IMR-90 (cell line): ENCODE measurements around the gene FOXL3. TPM values are rescaled to one million over a fixed set of nuclear protein-coding genes. Genes with fewer than 3 reads are reported as not detected.

Source experiments
- ATAC-seq: fragments of 200-7000 bp; cut with Tn5 transposase; 2 replicates; pipeline ENCODE4 v1.9.1; 2020; ENCODE audit warnings: low read depth, mild to moderate bottlenecking, moderate library complexity
- BruUV-seq: library from RNA; stranded (reverse); fragments of 400-500 nt; replicated peaks from 2 replicates; lab custom pipeline; 2021; lab: Mats Ljungman, UMichigan
- CTCF ChIA-PET: fragments of 300-600 bp; formaldehyde crosslinking; extraction: SDS; loops from one replicate; lab custom pipeline; 2021; ENCODE audit warnings: antibody characterized with exemption; lab: Yijun Ruan, JAX
- POLR2A ChIA-PET: fragments of 300-600 bp; sonication (Branson Sonifier 250); formaldehyde crosslinking; loops from one replicate; lab custom pipeline; 2022; ENCODE audit warnings: antibody characterized with exemption; ENCODE audit not compliant: unreplicated experiment; lab: Charles Lee
- DNase-seq: peaks from one replicate; pipeline ENCODE4 v3.0.0; 2013
- H2AFZ ChIP-seq: replicated peaks from 2 replicates; pipeline ENCODE3; 2013; ENCODE audit warnings: low read length, mild to moderate bottlenecking; ENCODE audit not compliant: poor library complexity
- H2AK5ac ChIP-seq: 2 replicates; pipeline ENCODE4 v1.6.1; 2013; ENCODE audit warnings: low read depth, low read length, inconsistent platforms
- H2AK9ac ChIP-seq: replicated peaks from 2 replicates; pipeline ENCODE3; 2013; ENCODE audit warnings: mild to moderate bottlenecking, low read depth, low read length, moderate library complexity; ENCODE audit not compliant: poor library complexity
- H2BK120ac ChIP-seq: 2 replicates; pipeline ENCODE4 v1.6.1; 2013; ENCODE audit warnings: low read depth, low read length, inconsistent platforms
- H2BK15ac ChIP-seq: 3 replicates; pipeline ENCODE4 v1.6.1; 2013; ENCODE audit warnings: low read depth, low read length, inconsistent platforms
- H2BK20ac ChIP-seq: 2 replicates; pipeline ENCODE4 v1.6.1; 2013; ENCODE audit warnings: low read depth, mild to moderate bottlenecking, inconsistent platforms, low read length, moderate library complexity
- H2BK5ac ChIP-seq: 2 replicates; pipeline ENCODE4 v1.6.1; 2013; ENCODE audit warnings: mild to moderate bottlenecking, low read depth, low read length, inconsistent platforms; ENCODE audit not compliant: poor library complexity, severe bottlenecking
- H3K14ac ChIP-seq: replicated peaks from 2 replicates; pipeline ENCODE4 v1.6.1; 2013; ENCODE audit warnings: low read depth, low read length, inconsistent platforms
- H3K18ac ChIP-seq: 2 replicates; pipeline ENCODE4 v1.6.1; 2013; ENCODE audit warnings: low read depth, low read length, control low read depth
- H3K23ac ChIP-seq: 2 replicates; pipeline ENCODE4 v1.6.1; 2013; ENCODE audit warnings: low read depth, low read length, inconsistent platforms
- H3K27ac ChIP-seq: 2 replicates; pipeline ENCODE4 v1.5.1; 2013; ENCODE audit warnings: mild to moderate bottlenecking, control low read depth, low read length; ENCODE audit not compliant: insufficient read depth
- H3K27me3 ChIP-seq: 2 replicates; pipeline ENCODE4 v1.6.1; 2013; ENCODE audit warnings: low read length; ENCODE audit not compliant: control insufficient read depth, insufficient read depth
- H3K36me3 ChIP-seq: 2 replicates; pipeline ENCODE4 v1.6.1; 2013; ENCODE audit warnings: low read length, mixed read lengths; ENCODE audit not compliant: control insufficient read depth, insufficient read depth
- H3K4ac ChIP-seq: 2 replicates; pipeline ENCODE4 v1.6.1; 2013; ENCODE audit warnings: low read depth, low read length, inconsistent platforms
- H3K4me1 ChIP-seq: 2 replicates; pipeline ENCODE4 v1.6.1; 2013; ENCODE audit warnings: low read length, mixed read lengths; ENCODE audit not compliant: control insufficient read depth, insufficient read depth
- H3K4me2 ChIP-seq: 2 replicates; pipeline ENCODE4 v1.6.1; 2013; ENCODE audit warnings: low read depth, mild to moderate bottlenecking, control low read depth, low read length, moderate library complexity
- H3K4me3 ChIP-seq: 2 replicates; pipeline ENCODE4 v1.5.1; 2013; ENCODE audit warnings: low read depth, mild to moderate bottlenecking, control low read depth, low read length, moderate library complexity; ENCODE audit not compliant: insufficient read depth
- H3K56ac ChIP-seq: 2 replicates; pipeline ENCODE4 v1.6.1; 2013; ENCODE audit warnings: low read length, inconsistent platforms; ENCODE audit not compliant: insufficient read depth; ENCODE audit errors: extremely low read depth
- H3K79me1 ChIP-seq, 2 experiments: 2 replicates each; pipeline ENCODE4 v1.6.1; 2013; ENCODE audit warnings: low read length in 2 of 2, inconsistent platforms in 1 of 2, low read depth in 1 of 2
- H3K9ac ChIP-seq: 2 replicates; pipeline ENCODE4 v1.6.1; 2013; ENCODE audit warnings: low read depth, low read length, control low read depth
- H3K9me1 ChIP-seq: 2 replicates; pipeline ENCODE4 v1.6.1; 2013; ENCODE audit warnings: low read length, inconsistent platforms; ENCODE audit not compliant: insufficient read depth
- H3K9me3 ChIP-seq: 2 replicates; pipeline ENCODE4 v1.6.1; 2013; ENCODE audit warnings: low read length; ENCODE audit not compliant: control insufficient read depth, insufficient read depth
- H4K20me1 ChIP-seq: 2 replicates; pipeline ENCODE4 v1.6.1; 2013; ENCODE audit warnings: low read length, inconsistent platforms; ENCODE audit not compliant: insufficient read depth
- H4K5ac ChIP-seq: 2 replicates; pipeline ENCODE4 v1.6.1; 2013; ENCODE audit warnings: mild to moderate bottlenecking, low read depth, low read length, control low read depth
- H4K8ac ChIP-seq, 2 experiments: 2 replicates each; pipeline ENCODE4 v1.6.1; 2013; ENCODE audit warnings: low read depth in 2 of 2, low read length in 2 of 2, control low read depth in 1 of 2, inconsistent platforms in 1 of 2
- H4K91ac ChIP-seq: 2 replicates; pipeline ENCODE4 v1.6.1; 2013; ENCODE audit warnings: low read depth, low read length, inconsistent platforms; ENCODE audit not compliant: insufficient read depth
- CEBPB ChIP-seq: IDR thresholded peaks from 2 replicates; pipeline ENCODE4 v1.6.1; 2012; ENCODE audit warnings: low read depth, low read length, improper control_type of control experiment
- CTCF ChIP-seq: conservative IDR thresholded peaks from 2 replicates; pipeline ENCODE4 v1.5.1; 2012; ENCODE audit warnings: mild to moderate bottlenecking, low read depth, low read length, improper control_type of control experiment
- FOS ChIP-seq: fragments of 150-350 bp; IDR thresholded peaks from 2 replicates; pipeline ENCODE4 v1.6.1; 2016; ENCODE audit warnings: low read depth, low read length
- MAFK ChIP-seq: IDR thresholded peaks from 2 replicates; pipeline ENCODE4 v1.6.1; 2012; ENCODE audit warnings: low read depth, low read length, improper control_type of control experiment
- NFE2L2 ChIP-seq: fragments of 150-350 bp; IDR thresholded peaks from 2 replicates; pipeline ENCODE4 v1.6.1; 2016; ENCODE audit warnings: low read depth, mild to moderate bottlenecking, low read length
- RAD21 ChIP-seq: IDR thresholded peaks from 2 replicates; pipeline ENCODE4 v1.6.1; 2012; ENCODE audit warnings: low read length, improper control_type of control experiment
- RCOR1 ChIP-seq: IDR thresholded peaks from 2 replicates; pipeline ENCODE4 v1.6.1; 2012; ENCODE audit warnings: mild to moderate bottlenecking, low read length, improper control_type of control experiment; ENCODE audit not compliant: insufficient replicate concordance
- USF2 ChIP-seq: fragments of 150-350 bp; IDR thresholded peaks from 2 replicates; pipeline ENCODE4 v1.6.1; 2017; ENCODE audit warnings: mild to moderate bottlenecking, antibody characterized with exemption, low read length, low read depth
- WGBS, 2 experiments: methylation state at CpG; one replicate each; pipeline versions ENCODE4 v1.1.5 to v1.1.7; 2013; ENCODE audit warnings: missing lambda C conversion rate in 2 of 2; ENCODE audit not compliant: insufficient read length in 1 of 2; ENCODE audit errors: extremely low coverage in 2 of 2; 5-methylcytosine and 5-hydroxymethylcytosine counted together
- dilution Hi-C: fragments of 300-500 bp; cut with HindIII; formaldehyde crosslinking; loops from one replicate; pipeline ENCODE4 v1.14.3; 2018; ENCODE audit warnings: low sequenced_read_pairs; ENCODE audit not compliant: unreplicated experiment
- in situ Hi-C: fragments of 300-500 bp; cut with MboI; formaldehyde crosslinking; loops from 3 replicates; pipeline ENCODE4 v1.14.3; 2019; ENCODE audit warnings: low sequenced_read_pairs, inconsistent platforms, mixed read lengths
- intact Hi-C: fragments of 100-400 bp; cut with micrococcal nuclease; formaldehyde crosslinking; loops from 2 replicates; pipeline ENCODE4 v1.10.0; 2022
- polyA plus RNA-seq, 3 experiments: library from polyadenylated mRNA; depleted of rRNA; stranded (reverse); fragments of >200 nt; gene quantifications; 2 replicates each; pipeline ENCODE4 v1.2.3, GENCODE V29; 2012; ENCODE audit warnings: low replicate concordance in 1 of 3
- total RNA-seq: library from RNA; depleted of rRNA; stranded (reverse); fragments of >200 nt; gene quantifications from 2 replicates; pipeline ENCODE4 v1.2.3, GENCODE V29; 2012

FOXL3 gene
- total and polyA plus RNA-seq, 2 of the 4 experiments (the other 2 are of a cell fraction): not detected

DNA sequence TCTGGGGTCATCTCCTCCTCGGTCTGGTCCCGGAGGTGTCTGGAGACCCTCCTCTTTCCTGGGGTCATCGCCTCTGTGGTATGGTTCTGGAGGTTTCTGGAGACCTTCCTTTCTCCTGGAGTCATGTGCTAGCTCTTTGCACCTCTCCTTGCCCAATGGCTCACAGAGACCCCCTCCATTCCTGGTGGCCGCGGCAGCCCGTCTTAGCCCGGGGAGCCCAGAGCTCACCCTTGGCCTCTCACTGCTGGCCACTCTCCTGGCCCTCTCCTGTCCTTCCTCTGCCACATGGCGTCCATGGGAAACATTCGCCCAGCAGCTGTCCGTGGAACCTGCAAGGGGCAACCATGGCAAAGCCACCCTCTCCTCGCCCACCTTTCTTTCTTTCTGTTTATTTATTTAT is 20.2 kb upstream of the FOXL3 start:
- Histone ChIP-seq H3K23ac (no peak overlapping the region), H3K9ac (no peak overlapping the region), H2BK15ac (no peak overlapping the region), H4K91ac (no peak overlapping the region), H3K4ac (no peak overlapping the region), H2AK9ac (no peak overlapping the region), H4K20me1 (peaks cover 7% of the 10 kb centered on the region), H3K9me1 (no peaks in the 10 kb centered on the region), H3K9me3 (peaks cover 13% of the 10 kb centered on the region), H3K56ac (no peak overlapping the region), H3K4me3 (no peak overlapping the region), H4K8ac (no peak overlapping the region), H2AFZ (no peak overlapping the region), H3K36me3 (no peaks in the 10 kb centered on the region), H3K79me1 (no peaks in the 10 kb centered on the region), H2BK120ac (no peak overlapping the region), H3K27me3 (peaks cover 3% of the 10 kb centered on the region), H3K27ac (no peak overlapping the region), H4K5ac (no peak overlapping the region), H2BK5ac (no peak overlapping the region), H2BK20ac (no peak overlapping the region), H3K14ac (no peak overlapping the region), H3K4me1 (no peaks in the 10 kb centered on the region), H3K4me2 (no peak overlapping the region), H2AK5ac (no peak overlapping the region), H3K18ac (no peak overlapping the region)
- DNase-seq (no peak), ATAC-seq (no peak)
- POLR2A ChIA-PET: no interaction called here
- dilution Hi-C loops: no loop called here
- TF ChIP-seq RCOR1 (no peak), RAD21 (no peak), MAFK (no peak), NFE2L2 (no peak), CTCF (no peak), CEBPB (no peak), USF2 (no peak), FOS (no peak)
- intact Hi-C loops: no loop called here
- 65% methylated on average over 4 of the region's 11 CpGs; no CpG with 5 or more reads in 1 of the 2 experiments for WGBS, 2 experiments
- in situ Hi-C loops: no loop called here
- BruUV-seq: no TSS peak
- CTCF ChIA-PET: no interaction called here
